ENCODE data around the gene TNKS1BP1.
A peak's percentile ranks its signal among the peaks of the same experiment; 100 is the strongest.

The TNKS1BP1 gene

GRCh38 chr11:57327721-57328120, 3.0 kb upstream of the TNKS1BP1 start:
- H3K27ac ChIP-seq, result peak overlapping the region; percentile 98; the same call in 1 of the 2 replicates
- TF ChIP-seq CTCF (IDR thresholded peaks at IDR 0.05) (no peak), ZFX (IDR thresholded peaks at IDR 0.05; ENCODE audit: borderline replicate concordance) (no peak)

- peak overlapping the region; percentile 98 for H3K27ac ChIP-seq
- no peak for TF ChIP-seq CTCF (IDR thresholded peaks at IDR 0.05)
Observed at GRCh38 chr11:57325735-57326048, 940 bp upstream of the TNKS1BP1 start.

DNA sequence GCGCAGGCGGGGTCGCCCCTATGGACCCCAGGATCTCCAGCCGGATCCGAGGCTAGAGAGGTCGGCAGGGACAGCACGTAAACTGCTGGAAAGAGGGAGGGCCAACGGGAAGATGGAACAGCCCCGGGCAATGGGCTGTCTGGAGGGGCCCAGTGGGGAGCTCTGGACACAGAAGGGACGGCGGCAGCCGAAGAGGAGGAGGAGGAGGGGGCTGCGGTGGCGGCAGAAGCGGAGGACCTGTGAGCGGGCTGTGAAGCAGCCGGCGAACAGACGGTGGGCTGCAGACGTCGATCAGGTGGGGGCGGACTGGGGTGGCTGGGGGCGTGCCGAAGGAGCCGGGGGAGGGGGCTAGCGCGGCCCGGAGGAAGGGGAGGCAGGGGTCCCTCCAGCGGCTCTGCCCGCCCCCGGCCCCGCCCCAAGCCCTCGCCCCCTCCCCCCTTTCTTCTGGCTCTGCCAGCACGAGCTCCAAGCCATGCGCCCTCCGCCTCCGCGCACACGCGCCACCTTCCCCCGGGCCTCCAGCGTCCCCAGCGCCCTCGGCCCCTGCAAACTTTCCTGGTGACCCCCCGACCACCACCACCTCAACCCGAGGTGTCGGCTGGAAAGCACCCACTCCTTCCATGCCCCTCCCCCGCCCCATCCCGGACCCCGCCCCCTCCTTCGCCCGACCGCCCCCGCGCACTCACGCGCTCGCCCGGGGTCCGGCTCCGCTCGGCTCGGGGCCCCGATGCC, 432 bp downstream of the TNKS1BP1 start:
- TF ChIP-seq CTCF (IDR thresholded peaks at IDR 0.05) (no peak), ZFX (IDR thresholded peaks at IDR 0.05; ENCODE audit: borderline replicate concordance) (no peak)
- H3K27ac ChIP-seq, result peak overlapping the region; percentile 98

GRCh38 chr11:57323855-57324153, 948 bp downstream of the TNKS1BP1 start:
- TF ChIP-seq CTCF (IDR thresholded peaks at IDR 0.05), result no peak
- no peak for TF ChIP-seq ZFX (IDR thresholded peaks at IDR 0.05; ENCODE audit: borderline replicate concordance)

GRCh38 chr11:57323167-57323854, 1.4 kb downstream of the TNKS1BP1 start:
- H3K27ac ChIP-seq, result peak overlapping the region; percentile 98
- no peak for TF ChIP-seq CTCF (IDR thresholded peaks at IDR 0.05)
- TF ChIP-seq ZFX (IDR thresholded peaks at IDR 0.05; ENCODE audit: borderline replicate concordance), result no peak

More at GRCh38 chr11:57323855-57324153, 948 bp downstream of the TNKS1BP1 start:
- H3K27ac ChIP-seq, result peak overlapping the region; percentile 98

DNA sequence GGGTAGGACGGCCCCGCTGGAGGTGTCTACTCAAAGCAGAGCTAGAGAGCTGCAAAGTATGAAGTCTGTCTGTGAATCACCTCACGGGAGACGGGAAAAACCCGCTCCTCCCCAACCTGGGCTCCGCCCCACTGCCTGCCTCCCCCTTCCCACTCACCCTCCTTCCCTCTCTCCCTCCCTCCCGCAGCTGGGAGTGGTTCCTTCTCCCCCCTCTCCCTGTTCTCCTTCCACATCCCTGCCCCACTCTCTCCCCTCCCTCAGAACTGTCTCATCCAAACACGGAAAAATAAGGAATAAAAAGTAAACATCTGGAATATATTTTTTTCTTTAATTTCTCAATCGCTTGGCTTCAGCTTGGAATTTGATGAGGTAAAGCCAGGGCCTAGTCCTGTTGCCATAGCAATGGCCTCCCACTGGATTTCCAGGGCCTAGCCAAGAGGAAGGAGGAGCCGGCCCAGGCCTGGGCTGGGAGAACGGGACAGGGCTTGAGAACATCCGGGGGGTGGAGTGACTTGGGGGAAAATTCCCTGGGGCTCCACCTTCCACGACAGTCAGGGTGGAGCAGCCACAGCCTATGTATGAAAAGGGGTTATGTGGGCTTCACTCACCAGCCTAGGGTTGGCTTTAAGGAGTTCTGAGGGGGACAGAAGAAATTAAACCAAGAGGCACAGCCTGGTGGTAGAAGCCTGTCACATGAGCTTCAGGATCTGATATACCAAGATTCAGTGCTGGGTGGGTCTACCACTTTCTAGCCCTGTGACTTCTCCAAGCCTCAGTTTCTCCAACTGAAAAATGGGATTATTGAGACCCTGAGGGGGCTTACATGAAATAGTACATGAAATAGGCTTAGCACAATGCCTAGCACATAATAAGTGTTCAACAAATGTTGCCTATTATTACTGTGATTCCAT, 2.2 kb downstream of the TNKS1BP1 start:
- TF ChIP-seq ZFX (IDR thresholded peaks at IDR 0.05; ENCODE audit: borderline replicate concordance), result no peak
- TF ChIP-seq CTCF (IDR thresholded peaks at IDR 0.05), result no peak
- peak overlapping the region; percentile 98 for H3K27ac ChIP-seq
